H9 (cell line): ENCODE measurements around the gene PTPRN2. TPM values are rescaled to one million over a fixed set of nuclear protein-coding genes. Genes with fewer than 3 reads are reported as not detected.

Source experiments
- DNase-seq: peaks from one replicate; pipeline ENCODE4 v3.0.0-alpha.2; 2017
- H2AFZ ChIP-seq: one replicate; pipeline ENCODE4 v1.6.1; 2013; ENCODE audit warnings: mild to moderate bottlenecking, low read length, control low read depth, moderate library complexity
- H2AK5ac ChIP-seq: 2 replicates; pipeline ENCODE4 v1.6.1; 2013; ENCODE audit warnings: low read length, control low read depth, mixed read lengths; ENCODE audit not compliant: insufficient read length
- H2BK120ac ChIP-seq: one replicate; pipeline ENCODE4 v1.6.1; 2013; ENCODE audit warnings: low read depth, mild to moderate bottlenecking, low read length, control low read depth, inconsistent platforms; ENCODE audit not compliant: poor library complexity, severe bottlenecking
- H2BK12ac ChIP-seq: 2 replicates; pipeline ENCODE4 v1.6.1; 2013; ENCODE audit warnings: low read length, control low read depth, mixed read lengths, low read depth; ENCODE audit not compliant: insufficient read length
- H2BK15ac ChIP-seq: 2 replicates; pipeline ENCODE4 v1.6.1; 2013; ENCODE audit warnings: low read depth, low read length, control low read depth
- H2BK20ac ChIP-seq: one replicate; pipeline ENCODE4 v1.6.1; 2013; ENCODE audit warnings: low read depth, mild to moderate bottlenecking, low read length, control low read depth, inconsistent platforms; ENCODE audit not compliant: poor library complexity, severe bottlenecking
- H2BK5ac ChIP-seq: 2 replicates; pipeline ENCODE4 v1.6.1; 2013; ENCODE audit warnings: low read length, control low read depth, mixed read lengths; ENCODE audit not compliant: insufficient read length
- H3K14ac ChIP-seq: 2 replicates; pipeline ENCODE4 v1.6.1; 2013; ENCODE audit warnings: low read length, control low read depth; ENCODE audit not compliant: insufficient read depth
- H3K18ac ChIP-seq: 2 replicates; pipeline ENCODE4 v1.6.1; 2013; ENCODE audit warnings: low read depth, mild to moderate bottlenecking, mixed read lengths, low read length, control low read depth; ENCODE audit not compliant: insufficient read length
- H3K23ac ChIP-seq: 2 replicates; pipeline ENCODE4 v1.6.1; 2013; ENCODE audit warnings: low read length, control low read depth, mixed read lengths, low read depth; ENCODE audit not compliant: insufficient read length
- H3K23me2 ChIP-seq: 2 replicates; pipeline ENCODE4 v1.6.1; 2013; ENCODE audit warnings: low read depth, mild to moderate bottlenecking, mixed read lengths, low read length, control low read depth; ENCODE audit not compliant: insufficient read length, poor library complexity, severe bottlenecking
- H3K27ac ChIP-seq: 2 replicates; pipeline ENCODE4 v1.5.1; 2013; ENCODE audit warnings: low read length, control low read depth, mixed read lengths, low read depth; ENCODE audit not compliant: insufficient read length
- H3K27me3 ChIP-seq: 2 replicates; pipeline ENCODE4 v1.6.1; 2013; ENCODE audit warnings: low read length, control low read depth, inconsistent platforms; ENCODE audit not compliant: insufficient read depth
- H3K4ac ChIP-seq: 2 replicates; pipeline ENCODE4 v1.6.1; 2013; ENCODE audit warnings: low read depth, mild to moderate bottlenecking, control low read depth, inconsistent platforms, low read length, moderate library complexity
- H3K4me1 ChIP-seq: 2 replicates; pipeline ENCODE4 v1.6.1; 2013; ENCODE audit warnings: low read length, control low read depth, inconsistent platforms; ENCODE audit not compliant: insufficient read depth
- H3K4me2 ChIP-seq: 2 replicates; pipeline ENCODE4 v1.6.1; 2013; ENCODE audit warnings: low read length, control low read depth, mixed read lengths; ENCODE audit not compliant: insufficient read length, insufficient read depth
- H3K56ac ChIP-seq: 2 replicates; pipeline ENCODE4 v1.6.1; 2013; ENCODE audit warnings: low read depth, mild to moderate bottlenecking, mixed read lengths, low read length, control low read depth; ENCODE audit not compliant: insufficient read length
- H3K79me1 ChIP-seq: 2 replicates; pipeline ENCODE4 v1.6.1; 2013; ENCODE audit warnings: low read depth, mild to moderate bottlenecking, moderate library complexity, low read length, control low read depth, inconsistent platforms; ENCODE audit not compliant: insufficient read depth, poor library complexity, severe bottlenecking
- H3K79me2 ChIP-seq: 2 replicates; pipeline ENCODE4 v1.6.1; 2013; ENCODE audit warnings: low read length, control low read depth, inconsistent platforms; ENCODE audit not compliant: insufficient read depth
- H3K9ac ChIP-seq: 2 replicates; pipeline ENCODE4 v1.6.1; 2013; ENCODE audit warnings: low read length, control low read depth, mixed read lengths; ENCODE audit not compliant: insufficient read length; ENCODE audit errors: extremely low read depth
- H3K9me3 ChIP-seq: one replicate; pipeline ENCODE4 v1.6.1; 2013; ENCODE audit warnings: low read depth, low read length, inconsistent platforms; ENCODE audit not compliant: control insufficient read depth
- H3T11ph ChIP-seq: one replicate; pipeline ENCODE4 v1.6.1; 2013; ENCODE audit warnings: mild to moderate bottlenecking, low read length, control low read depth, inconsistent platforms
- H4K20me1 ChIP-seq: one replicate; pipeline ENCODE4 v1.6.1; 2013; ENCODE audit not compliant: control insufficient read depth, insufficient read length, insufficient read depth
- H4K5ac ChIP-seq: 2 replicates; pipeline ENCODE4 v1.6.1; 2013; ENCODE audit warnings: low read depth, mild to moderate bottlenecking, mixed read lengths, low read length, control low read depth; ENCODE audit not compliant: insufficient read length
- H4K8ac ChIP-seq: replicated peaks from 2 replicates; pipeline ENCODE4 v1.6.1; 2013; ENCODE audit warnings: low read length, control low read depth, mixed read lengths, low read depth; ENCODE audit not compliant: insufficient read length
- H4K91ac ChIP-seq: 2 replicates; pipeline ENCODE4 v1.6.1; 2013; ENCODE audit warnings: low read depth, mild to moderate bottlenecking, moderate library complexity, mixed read lengths, low read length, control low read depth; ENCODE audit not compliant: insufficient read length
- H3K27ac Mint-ChIP-seq, 3 experiments: 2 replicates in 2 of 3; 3 replicates in 1 of 3; pipeline ENCODE4 v1.8.0; 2020 to 2021; ENCODE audit warnings: mixed read lengths in 3 of 3, mild to moderate bottlenecking in 1 of 3, moderate library complexity in 1 of 3
- H3K27me3 Mint-ChIP-seq: 2 replicates; pipeline ENCODE4 v1.8.0; 2021; ENCODE audit warnings: low read depth, mild to moderate bottlenecking, moderate library complexity, mixed read lengths
- H3K36me3 Mint-ChIP-seq, 3 experiments: 2 replicates in 2 of 3; 3 replicates in 1 of 3; pipeline ENCODE4 v1.8.0; 2020 to 2021; ENCODE audit warnings: low read depth in 3 of 3, mixed read lengths in 3 of 3; ENCODE audit not compliant: insufficient read depth in 1 of 3
- H3K4me1 Mint-ChIP-seq, 2 experiments: 2 replicates each; pipeline ENCODE4 v1.8.0; 2020; ENCODE audit warnings: mixed read lengths in 2 of 2
- H3K4me3 Mint-ChIP-seq, 2 experiments: 2 replicates in 1 of 2; 3 replicates in 1 of 2; pipeline ENCODE4 v1.8.0; 2020 to 2021; ENCODE audit warnings: mild to moderate bottlenecking in 2 of 2, mixed read lengths in 2 of 2, moderate library complexity in 1 of 2
- H3K9me3 Mint-ChIP-seq, 2 experiments: 2 replicates in 1 of 2; 3 replicates in 1 of 2; pipeline ENCODE4 v1.8.0; 2020; ENCODE audit warnings: mild to moderate bottlenecking in 2 of 2, mixed read lengths in 2 of 2, moderate library complexity in 1 of 2
- CTCF ChIP-seq: fragments of 200-600 bp; sonication (generic); conservative IDR thresholded peaks from 3 replicates; pipeline ENCODE4 v1.8.0; 2021; ENCODE audit warnings: antibody characterized with exemption, mild to moderate bottlenecking
- total RNA-seq: library from RNA; stranded (reverse); gene quantifications from 2 replicates; pipeline ENCODE4 v1.2.1, GENCODE V29; 2021

The PTPRN2 gene
- total RNA-seq, 1 experiment from 2014 or later, result 5.2 TPM

GRCh38 chr7:157766098-157766497 is 821.5 kb downstream of the PTPRN2 start:
- H3K4me1 Mint-ChIP-seq, result no peaks in the 10 kb centered on the region

More at GRCh38 chr7:157766098-157766497, 821.5 kb downstream of the PTPRN2 start:
- no peak for DNase-seq
- Histone ChIP-seq H2BK20ac (no peak overlapping the region), H3K79me1 (no peaks in the 10 kb centered on the region), H3K27me3 (no peaks in the 10 kb centered on the region), H4K91ac (no peak overlapping the region), H3K14ac (no peak overlapping the region), H3K23ac (no peak overlapping the region), H2BK12ac (no peak overlapping the region), H4K8ac (no peak overlapping the region), H2AFZ (no peak overlapping the region), H2BK15ac (no peak overlapping the region), H3K4me2 (no peak overlapping the region), H3K27ac (no peak overlapping the region), H2AK5ac (no peak overlapping the region), H3K18ac (no peak overlapping the region), H3K9ac (no peak overlapping the region), H2BK5ac (no peak overlapping the region), H3K23me2 (no peaks in the 10 kb centered on the region), H2BK120ac (no peak overlapping the region), H3K79me2 (no peaks in the 10 kb centered on the region), H4K20me1 (no peaks in the 10 kb centered on the region), H3K4me1 (no peaks in the 10 kb centered on the region), H3K56ac (no peak overlapping the region), H3K4ac (no peak overlapping the region), H4K5ac (no peak overlapping the region), H3T11ph (no peak overlapping the region), H3K9me3 (no peaks in the 10 kb centered on the region)
- H3K9me3 Mint-ChIP-seq, result peaks cover 23 to 24% of the 10 kb centered on the region in 2 experiments
- no peak overlapping the region for H3K27ac Mint-ChIP-seq
- peaks cover 0 to 10% (median 9%) of the 10 kb centered on the region in 3 experiments; a peak in 4 of 7 replicates for H3K36me3 Mint-ChIP-seq
- peaks cover 30% of the 10 kb centered on the region for H3K27me3 Mint-ChIP-seq
- no peak overlapping the region for H3K4me3 Mint-ChIP-seq
- no peak for TF ChIP-seq CTCF
